Activated CD4-positive, alpha-beta memory T cell treated with anti-CD3 and anti-CD28 coated beads, Interleukin-2, amount 10 ng/mL, durations not matched to agents 7 days and 5 days (primary cell): ENCODE measurements around the gene HSF4. TPM values are rescaled to one million over a fixed set of nuclear protein-coding genes. Genes with fewer than 3 reads are reported as not detected.

Experiments used
- CTCF ChIA-PET: fragments of 350-600 bp; sonication (Branson Sonifier 250); formaldehyde crosslinking; loops from one replicate; lab custom pipeline; 2021; ENCODE audit warnings: antibody characterized with exemption, inconsistent platforms; lab: Charles Lee
- POLR2A ChIA-PET: fragments of 350-600 bp; sonication (Branson Sonifier 250); formaldehyde crosslinking; loops from one replicate; lab custom pipeline; 2021; ENCODE audit warnings: antibody characterized with exemption; lab: Charles Lee
- DNase-seq: peaks from one replicate; pipeline ENCODE4 v3.0.0-alpha.2; 2020
- H3K27ac Mint-ChIP-seq: one replicate; pipeline ENCODE4 v1.8.0; 2021; ENCODE audit warnings: mild to moderate bottlenecking, mixed read lengths
- H3K27me3 Mint-ChIP-seq: one replicate; pipeline ENCODE4 v1.8.0; 2021; ENCODE audit warnings: mixed read lengths
- H3K36me3 Mint-ChIP-seq: one replicate; pipeline ENCODE4 v1.8.0; 2021; ENCODE audit warnings: low read depth, mixed read lengths
- H3K4me1 Mint-ChIP-seq: one replicate; pipeline ENCODE4 v1.8.0; 2021; ENCODE audit warnings: mixed read lengths
- H3K4me3 Mint-ChIP-seq: one replicate; pipeline ENCODE4 v1.8.0; 2021; ENCODE audit warnings: mild to moderate bottlenecking, mixed read lengths
- H3K9me3 Mint-ChIP-seq: one replicate; pipeline ENCODE4 v1.8.0; 2021; ENCODE audit warnings: mixed read lengths
- total RNA-seq, 2 experiments: library from RNA; stranded (reverse); gene quantifications; one replicate each; pipeline ENCODE4 v1.2.3, GENCODE V29; 2021

Gene HSF4
- total RNA-seq, 2 experiments from 2014 or later, result 107 to 110 TPM

GRCh38 chr16:67141391-67141790, 23.2 kb upstream of the HSF4 start:
- no peak for DNase-seq
- no peak overlapping the region for H3K27ac Mint-ChIP-seq
- H3K36me3 Mint-ChIP-seq, result peaks cover 38% of the 10 kb centered on the region
- H3K27me3 Mint-ChIP-seq, result no peaks in the 10 kb centered on the region
- no peaks in the 10 kb centered on the region for H3K9me3 Mint-ChIP-seq
- no peaks in the 10 kb centered on the region for H3K4me1 Mint-ChIP-seq
- POLR2A ChIA-PET, result interaction anchor here (0.8 to 2.8 kb wide), 5 partner anchors 10 to 111 kb away, joined by 3 to 10 read pairs (median 6); partner anchors contain the start of genes FBXL8, PHAF1 and TRADD
- no peak overlapping the region for H3K4me3 Mint-ChIP-seq
- CTCF ChIA-PET, result interaction anchor here (0.9 to 2.2 kb wide), 3 partner anchors 9 to 123 kb away, joined by 3 to 10 read pairs (median 4); partner anchors contain the start of gene B3GNT9

- Mint-ChIP-seq H3K9me3 (no peaks in the 10 kb centered on the region), H3K4me1 (no peaks in the 10 kb centered on the region), H3K4me3 (no peak overlapping the region), H3K27me3 (no peaks in the 10 kb centered on the region), H3K36me3 (peaks cover 38% of the 10 kb centered on the region), H3K27ac (no peak overlapping the region)
- ChIA-PET CTCF (interaction anchor here (2.2 kb wide), 1 partner anchor 13 kb away, joined by 10 read pairs; no protein-coding TSS in a partner anchor), POLR2A (interaction anchor here (2.1 to 2.8 kb wide), 2 partner anchors 12 to 16 kb away, joined by 10 read pairs; partner anchors contain the start of genes FBXL8 and TRADD)
- DNase-seq, result no peak
Observed at GRCh38 chr16:67142342-67142741, 22.2 kb upstream of the HSF4 start.

- Mint-ChIP-seq H3K4me1 (peaks cover 6% of the 10 kb centered on the region), H3K27me3 (no peaks in the 10 kb centered on the region), H3K4me3 (no peak overlapping the region), H3K36me3 (peaks cover 51% of the 10 kb centered on the region), H3K27ac (no peak overlapping the region), H3K9me3 (no peaks in the 10 kb centered on the region)
- ChIA-PET POLR2A (interaction anchor here (1.0 to 1.6 kb wide), 2 partner anchors 14 to 193 kb away, joined by 3 to 4 read pairs; partner anchors contain the start of gene TRADD), CTCF (interaction anchor here (3.2 kb wide), 1 partner anchor 10 kb away, joined by 16 read pairs; no protein-coding TSS in a partner anchor)
- DNase-seq, result no peak
Observed at GRCh38 chr16:67144943-67145342, 19.6 kb upstream of the HSF4 start.

- Mint-ChIP-seq H3K4me1 (peaks cover 6% of the 10 kb centered on the region), H3K27me3 (no peaks in the 10 kb centered on the region), H3K36me3 (peaks cover 45% of the 10 kb centered on the region), H3K4me3 (no peak overlapping the region), H3K27ac (no peak overlapping the region), H3K9me3 (no peaks in the 10 kb centered on the region)
- POLR2A ChIA-PET, result no interaction called here
- CTCF ChIA-PET, result interaction anchor here (3.2 kb wide), 1 partner anchor 9 kb away, joined by 16 read pairs; no protein-coding TSS in a partner anchor
- no peak for DNase-seq
Observed at GRCh38 chr16:67145746-67146145, 18.8 kb upstream of the HSF4 start.

- Mint-ChIP-seq H3K27me3 (no peaks in the 10 kb centered on the region), H3K9me3 (no peaks in the 10 kb centered on the region), H3K36me3 (peaks cover 40% of the 10 kb centered on the region), H3K4me1 (peaks cover 15% of the 10 kb centered on the region), H3K4me3 (no peak overlapping the region), H3K27ac (peak overlapping the region; percentile 35)
- ChIA-PET POLR2A (interaction anchor here (0.9 kb wide), 1 partner anchor 109 kb away, joined by 3 read pairs; no protein-coding TSS in a partner anchor), CTCF (interaction anchor here (1.2 kb wide), 1 partner anchor 8 kb away, joined by 3 read pairs; no protein-coding TSS in a partner anchor)
- DNase-seq, result no peak
Observed at GRCh38 chr16:67146523-67147357, 17.8 kb upstream of the HSF4 start.

GRCh38 chr16:67147437-67148140, 17.0 kb upstream of the HSF4 start:
- peak overlapping the region; percentile 68 for H3K27ac Mint-ChIP-seq
- H3K36me3 Mint-ChIP-seq, result peaks cover 37% of the 10 kb centered on the region
- no peaks in the 10 kb centered on the region for H3K9me3 Mint-ChIP-seq

GRCh38 chr16:67148221-67148620, 16.3 kb upstream of the HSF4 start:
- no peaks in the 10 kb centered on the region for H3K27me3 Mint-ChIP-seq
- POLR2A ChIA-PET, result no interaction called here

More at GRCh38 chr16:67147437-67148140, 17.0 kb upstream of the HSF4 start:
- CTCF ChIA-PET, result interaction anchor here (1.2 kb wide), 1 partner anchor 8 kb away, joined by 3 read pairs; no protein-coding TSS in a partner anchor
- no peaks in the 10 kb centered on the region for H3K27me3 Mint-ChIP-seq
- POLR2A ChIA-PET, result interaction anchor here (0.9 kb wide), 1 partner anchor 110 kb away, joined by 3 read pairs; no protein-coding TSS in a partner anchor
- H3K4me1 Mint-ChIP-seq, result peaks cover 19% of the 10 kb centered on the region
- DNase-seq, result no peak
- no peak overlapping the region for H3K4me3 Mint-ChIP-seq

GRCh38 chr16:67148656-67149275, 15.8 kb upstream of the HSF4 start:
- POLR2A ChIA-PET, result interaction anchor here (0.7 to 1.1 kb wide), 5 partner anchors 9 to 135 kb away, joined by 3 to 4 read pairs (median 3); partner anchors contain the start of gene NOL3
- no peaks in the 10 kb centered on the region for H3K27me3 Mint-ChIP-seq
- no peak overlapping the region for H3K27ac Mint-ChIP-seq
- H3K36me3 Mint-ChIP-seq, result peaks cover 41% of the 10 kb centered on the region
- peak overlapping the region; percentile 38 for H3K4me3 Mint-ChIP-seq
- peaks cover 29% of the 10 kb centered on the region for H3K4me1 Mint-ChIP-seq
- CTCF ChIA-PET, result interaction anchor here (0.9 kb wide), 1 partner anchor 195 kb away, joined by 3 read pairs; no protein-coding TSS in a partner anchor
- H3K9me3 Mint-ChIP-seq, result no peaks in the 10 kb centered on the region
- DNase-seq, result no peak

More at GRCh38 chr16:67148221-67148620, 16.3 kb upstream of the HSF4 start:
- Mint-ChIP-seq H3K9me3 (no peaks in the 10 kb centered on the region), H3K4me1 (peaks cover 25% of the 10 kb centered on the region), H3K4me3 (no peak overlapping the region), H3K36me3 (peaks cover 41% of the 10 kb centered on the region), H3K27ac (no peak overlapping the region)
- no peak for DNase-seq
- CTCF ChIA-PET, result no interaction called here

GRCh38 chr16:67149276-67150046, 15.1 kb upstream of the HSF4 start:
- H3K27me3 Mint-ChIP-seq, result no peaks in the 10 kb centered on the region
- peaks cover 35% of the 10 kb centered on the region for H3K4me1 Mint-ChIP-seq
- ChIA-PET POLR2A (interaction anchor here (0.7 to 1.1 kb wide), 5 partner anchors 8 to 136 kb away, joined by 3 to 4 read pairs (median 3); partner anchors contain the start of gene NOL3), CTCF (interaction anchor here (0.9 to 2.3 kb wide), 2 partner anchors 11 to 195 kb away, joined by 3 to 11 read pairs; partner anchors contain the start of genes FBXL8 and TRADD)
- peak overlapping the region; percentile 43 for H3K4me3 Mint-ChIP-seq
- H3K27ac Mint-ChIP-seq, result no peak overlapping the region
- peaks cover 44% of the 10 kb centered on the region for H3K36me3 Mint-ChIP-seq
- no peak for DNase-seq
- H3K9me3 Mint-ChIP-seq, result no peaks in the 10 kb centered on the region

GRCh38 chr16:67150047-67150832, 14.3 kb upstream of the HSF4 start:
- H3K27ac Mint-ChIP-seq, result peak overlapping the region; percentile 71
- peak overlapping the region; percentile 73 for H3K4me3 Mint-ChIP-seq
- no peaks in the 10 kb centered on the region for H3K27me3 Mint-ChIP-seq
- H3K9me3 Mint-ChIP-seq, result no peaks in the 10 kb centered on the region
- H3K36me3 Mint-ChIP-seq, result peaks cover 40% of the 10 kb centered on the region
- CTCF ChIA-PET, result interaction anchor here (0.9 to 6.1 kb wide), 8 partner anchors 9 to 190 kb away, joined by 3 to 152 read pairs (median 6); partner anchors contain the start of genes CES3, FBXL8 and TRADD
- peak; percentile 60 for DNase-seq
- H3K4me1 Mint-ChIP-seq, result peaks cover 37% of the 10 kb centered on the region
- POLR2A ChIA-PET, result interaction anchor here (0.6 to 2.9 kb wide), 15 partner anchors 7 to 234 kb away, joined by 3 to 25 read pairs (median 5); partner anchors contain the start of genes FBXL8 and TRADD
